ENCODE data around the gene KIF5A. TPM values are rescaled to one million over a fixed set of nuclear protein-coding genes. Genes with fewer than 3 reads are reported as not detected.
A peak's percentile ranks its signal among the peaks of the same experiment; 100 is the strongest.

KIF5A gene
- total and polyA plus RNA-seq, 3 donors from 2014 or later = 6.8 to 9.1 (median 8.4) TPM

DNA sequence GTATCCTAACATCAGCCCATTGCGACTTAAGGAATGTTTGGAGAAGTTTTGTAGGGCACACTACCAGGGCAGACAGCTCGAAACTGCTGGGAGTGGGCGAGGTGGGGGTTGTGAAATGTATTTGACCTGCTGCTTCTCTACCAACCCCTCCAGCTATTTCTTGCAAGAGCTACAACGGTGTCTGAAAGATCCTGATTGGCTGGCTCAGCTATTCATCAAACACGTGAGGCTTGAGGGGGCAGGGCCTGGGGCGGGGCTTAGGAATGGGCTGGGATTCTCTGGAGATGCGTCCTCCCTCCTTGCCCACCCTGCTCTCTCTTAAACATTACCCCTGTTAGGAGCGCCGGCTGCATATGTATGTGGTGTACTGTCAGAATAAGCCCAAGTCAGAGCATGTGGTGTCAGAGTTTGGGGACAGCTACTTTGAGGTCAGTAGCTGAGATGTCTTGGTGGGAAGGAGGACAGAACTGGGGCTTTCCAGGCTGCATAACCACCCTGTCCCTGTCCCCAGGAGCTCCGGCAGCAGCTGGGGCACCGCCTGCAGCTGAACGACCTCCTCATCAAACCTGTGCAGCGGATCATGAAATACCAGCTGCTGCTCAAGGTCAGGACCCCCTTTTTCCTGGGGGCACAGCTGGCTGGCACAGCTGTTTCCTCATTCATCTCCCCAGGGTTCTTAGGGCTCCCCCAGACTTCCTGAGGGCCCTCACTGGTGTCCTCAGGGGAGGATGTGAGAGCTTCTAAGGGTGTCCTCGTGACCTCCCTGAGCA lies 64.5 kb downstream of the KIF5A start:
- WGBS, 2 donors = 37 to 61% methylated on average over 10 to 14 of the region's 14 CpGs
- DNase-seq = peak; percentile 60
- H3K4me1 ChIP-seq = peaks cover 6% of the 10 kb centered on the region
- H3K27ac ChIP-seq = no peak overlapping the region
- no peaks in the 10 kb centered on the region for H3K36me3 ChIP-seq (ENCODE audit: low read depth, missing control alignments)
- no peaks in the 10 kb centered on the region for H3K9me3 ChIP-seq
- TF ChIP-seq POLR2A (IDR thresholded peaks at IDR 0.05) = no peak
- TF ChIP-seq, protein P1, sequence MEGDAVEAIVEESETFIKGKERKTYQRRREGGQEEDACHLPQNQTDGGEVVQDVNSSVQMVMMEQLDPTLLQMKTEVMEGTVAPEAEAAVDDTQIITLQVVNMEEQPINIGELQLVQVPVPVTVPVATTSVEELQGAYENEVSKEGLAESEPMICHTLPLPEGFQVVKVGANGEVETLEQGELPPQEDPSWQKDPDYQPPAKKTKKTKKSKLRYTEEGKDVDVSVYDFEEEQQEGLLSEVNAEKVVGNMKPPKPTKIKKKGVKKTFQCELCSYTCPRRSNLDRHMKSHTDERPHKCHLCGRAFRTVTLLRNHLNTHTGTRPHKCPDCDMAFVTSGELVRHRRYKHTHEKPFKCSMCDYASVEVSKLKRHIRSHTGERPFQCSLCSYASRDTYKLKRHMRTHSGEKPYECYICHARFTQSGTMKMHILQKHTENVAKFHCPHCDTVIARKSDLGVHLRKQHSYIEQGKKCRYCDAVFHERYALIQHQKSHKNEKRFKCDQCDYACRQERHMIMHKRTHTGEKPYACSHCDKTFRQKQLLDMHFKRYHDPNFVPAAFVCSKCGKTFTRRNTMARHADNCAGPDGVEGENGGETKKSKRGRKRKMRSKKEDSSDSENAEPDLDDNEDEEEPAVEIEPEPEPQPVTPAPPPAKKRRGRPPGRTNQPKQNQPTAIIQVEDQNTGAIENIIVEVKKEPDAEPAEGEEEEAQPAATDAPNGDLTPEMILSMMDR (IDR thresholded peaks at IDR 0.05) = no peak
- H3K4me3 ChIP-seq = no peak overlapping the region
- intact Hi-C loops (cut with DNase I; ENCODE audit: low total_unique reads) = no loop called here
- H3K27me3 ChIP-seq = no peaks in the 10 kb centered on the region

DNA sequence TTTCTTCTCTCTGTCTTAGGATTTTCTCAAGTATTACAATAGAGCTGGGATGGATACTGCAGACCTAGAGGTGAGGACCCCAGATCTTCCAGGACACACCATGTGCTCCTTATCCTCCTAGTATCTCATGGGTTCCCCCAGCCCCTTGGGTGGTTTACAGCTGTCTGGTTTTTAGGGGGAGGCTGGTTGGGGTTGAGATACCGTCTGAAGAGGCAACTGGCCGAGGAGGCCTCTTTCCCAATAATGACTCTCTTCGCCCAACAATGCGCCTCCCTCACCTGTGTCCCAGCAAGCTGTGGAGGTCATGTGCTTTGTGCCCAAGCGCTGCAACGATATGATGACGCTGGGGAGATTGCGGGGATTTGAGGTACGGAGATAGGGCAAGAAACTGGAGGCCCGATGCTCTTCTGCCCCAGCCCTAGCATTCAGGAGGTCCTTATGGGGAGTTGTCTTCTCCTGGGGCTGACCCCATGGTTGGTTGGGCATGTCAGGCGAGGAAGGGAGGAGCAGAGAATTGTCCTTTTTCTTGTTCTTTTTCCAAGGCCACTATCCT lies 65.2 kb downstream of the KIF5A start:
- Histone ChIP-seq H3K36me3 (ENCODE audit: low read depth, missing control alignments) (no peaks in the 10 kb centered on the region), H3K4me3 (no peak overlapping the region), H3K27me3 (no peaks in the 10 kb centered on the region), H3K27ac (no peak overlapping the region), H3K9me3 (no peaks in the 10 kb centered on the region), H3K4me1 (peaks cover 10% of the 10 kb centered on the region)
- WGBS, 2 donors = 80 to 84% methylated on average over 11 of the region's 11 CpGs
- TF ChIP-seq, protein P1 (IDR thresholded peaks at IDR 0.05) = no peak
- TF ChIP-seq POLR2A (IDR thresholded peaks at IDR 0.05) = no peak
- no peak for DNase-seq
- intact Hi-C loops (cut with DNase I; ENCODE audit: low total_unique reads) = no loop called here

DNA sequence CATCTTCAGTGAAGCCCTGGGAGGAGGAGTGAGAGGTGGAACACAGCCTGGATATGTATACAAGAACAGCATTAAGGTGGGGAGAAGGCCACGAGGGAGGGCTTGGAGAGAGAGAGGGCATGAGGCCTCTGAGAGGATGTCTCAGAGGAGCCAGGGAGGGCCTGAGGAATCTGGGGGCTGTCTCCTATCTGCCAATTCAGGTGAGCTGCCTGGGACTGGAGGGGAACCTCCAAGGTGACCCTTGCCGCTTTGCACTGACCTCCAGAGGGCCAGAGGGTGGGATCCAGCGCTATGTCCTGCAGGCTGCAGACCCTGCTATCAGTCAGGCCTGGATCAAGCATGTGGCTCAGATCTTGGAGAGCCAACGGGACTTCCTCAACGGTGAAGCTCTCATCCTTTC lies 65.8 kb downstream of the KIF5A start:
- WGBS, 2 donors = 80 to 85% methylated on average over 4 to 5 of the region's 5 CpGs
- Histone ChIP-seq H3K27me3 (no peaks in the 10 kb centered on the region), H3K4me3 (no peak overlapping the region), H3K4me1 (peaks cover 10% of the 10 kb centered on the region), H3K36me3 (ENCODE audit: low read depth, missing control alignments) (no peaks in the 10 kb centered on the region), H3K27ac (no peak overlapping the region), H3K9me3 (no peaks in the 10 kb centered on the region)
- no peak for DNase-seq
- intact Hi-C loops (cut with DNase I; ENCODE audit: low total_unique reads) = no loop called here
- no peak for TF ChIP-seq POLR2A (IDR thresholded peaks at IDR 0.05)
- TF ChIP-seq, protein P1 (IDR thresholded peaks at IDR 0.05) = no peak

DNA sequence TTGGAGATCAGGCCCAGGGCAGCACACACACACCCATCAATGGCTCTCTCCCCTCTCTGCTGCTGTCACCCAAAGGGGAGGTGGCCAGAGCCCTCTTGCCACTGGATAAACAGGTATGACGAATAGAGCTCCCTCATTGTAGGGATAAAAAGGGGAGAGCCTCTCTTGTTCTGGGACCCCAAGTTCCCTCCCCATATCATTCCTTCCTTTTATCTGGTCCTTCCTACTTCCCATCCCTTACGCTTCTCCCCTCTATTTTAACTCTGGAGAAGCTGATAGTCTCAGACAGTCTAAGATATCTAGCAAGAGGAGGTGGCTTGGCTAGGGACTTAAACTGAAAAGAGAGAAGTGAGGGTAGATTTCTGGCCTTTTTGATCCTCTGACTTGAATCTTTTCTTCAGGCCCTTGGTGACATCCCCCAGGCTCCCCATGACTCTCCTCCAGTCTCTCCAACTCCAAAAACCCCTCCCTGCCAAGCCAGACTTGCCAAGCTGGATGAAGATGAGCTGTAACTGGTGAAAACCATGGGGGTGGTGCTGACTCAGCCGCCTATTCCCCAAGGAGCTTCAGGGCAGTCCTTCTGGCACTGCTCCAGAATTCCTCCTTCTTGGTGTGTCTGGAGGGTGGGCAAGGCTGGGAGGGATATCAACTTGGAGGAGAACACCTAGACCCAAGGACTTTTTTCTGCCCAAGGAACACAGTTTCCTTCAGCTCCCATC lies 66.7 kb downstream of the KIF5A start:
- no peak overlapping the region for H3K27ac ChIP-seq
- H3K4me1 ChIP-seq = peaks cover 16% of the 10 kb centered on the region
- no peaks in the 10 kb centered on the region for H3K27me3 ChIP-seq
- intact Hi-C loops (cut with DNase I; ENCODE audit: low total_unique reads) = no loop called here
- no peak overlapping the region for H3K4me3 ChIP-seq
- 81 to 89% methylated on average over 3 of the region's 3 CpGs for WGBS, 2 donors
- no peaks in the 10 kb centered on the region for H3K9me3 ChIP-seq
- no peak for DNase-seq
- no peaks in the 10 kb centered on the region for H3K36me3 ChIP-seq (ENCODE audit: low read depth, missing control alignments)
- TF ChIP-seq, protein P1 (IDR thresholded peaks at IDR 0.05) = no peak
- no peak for TF ChIP-seq POLR2A (IDR thresholded peaks at IDR 0.05)
